Thymus (tissue), 11 donors: Measurements from ENCODE around the gene TM2D1. TPM values are rescaled to one million over a fixed set of nuclear protein-coding genes. Genes with fewer than 3 reads are reported as not detected.
"Not testable (repeated sequence)": the region's sequence is repeated elsewhere in the genome, so short reads cannot be mapped to it uniquely, and the experiment has no call there.

Source experiments
- DNase-seq, 9 donors: peaks; one replicate each; pipeline ENCODE4 v3.0.0-alpha.2; 2013; ENCODE audit warnings: low spot score in 9 of 9, low read depth in 6 of 9, missing footprints in 1 of 9
- H3K27ac ChIP-seq, 2 donors: one replicate each; pipeline ENCODE4 v1.5.1; 2013; ENCODE audit warnings: control low read depth in 1 of 2, low read depth in 1 of 2, low read length in 1 of 2, mild to moderate bottlenecking in 1 of 2, moderate library complexity in 1 of 2
- H3K27me3 ChIP-seq, 2 donors: one replicate each; pipeline ENCODE4 v1.5.1; 2013; ENCODE audit warnings: low read length in 1 of 2; ENCODE audit not compliant: control insufficient read depth in 2 of 2, insufficient read depth in 1 of 2
- H3K36me3 ChIP-seq, 2 donors: one replicate each; pipeline ENCODE4 v1.5.1; 2013; ENCODE audit warnings: low read length in 1 of 2, mild to moderate bottlenecking in 1 of 2, moderate library complexity in 1 of 2; ENCODE audit not compliant: control insufficient read depth in 2 of 2, insufficient read depth in 2 of 2
- H3K4me1 ChIP-seq, 2 donors: one replicate each; pipeline ENCODE4 v1.5.1; 2013; ENCODE audit warnings: low read length in 2 of 2; ENCODE audit not compliant: control insufficient read depth in 2 of 2, insufficient read depth in 2 of 2
- H3K4me3 ChIP-seq, 2 donors: one replicate each; pipeline ENCODE4 v1.5.1; 2013; ENCODE audit warnings: low read length in 2 of 2, control low read depth in 1 of 2, mild to moderate bottlenecking in 1 of 2
- H3K9me3 ChIP-seq, 2 donors: one replicate each; pipeline ENCODE4 v1.5.1; 2013; ENCODE audit warnings: low read length in 1 of 2, mild to moderate bottlenecking in 1 of 2; ENCODE audit not compliant: control insufficient read depth in 2 of 2, insufficient read depth in 1 of 2
- WGBS: extraction: QIAGEN DNeasy Blood & Tissue Kit; methylation state at CpG from one replicate; pipeline ENCODE4 v1.1.7; 2013; 5-methylcytosine and 5-hydroxymethylcytosine counted together
- polyA plus RNA-seq: library from polyadenylated mRNA; stranded (reverse); fragments of 200-250 nt; gene quantifications from one replicate; pipeline ENCODE4 v1.2.3, GENCODE V29; 2013
- total RNA-seq: library from RNA; stranded (reverse); fragments of 120-200 nt; gene quantifications from one replicate; pipeline ENCODE4 v1.2.4, GENCODE V29; 2013
- donor health status: healthy.

Gene TM2D1
- total and polyA plus RNA-seq, 2 donors = 33.6 to 46.0 TPM

GRCh38 chr1:61699911-61700851 is 24.8 kb downstream of the TM2D1 start:
- no peak overlapping the region for H3K4me3 ChIP-seq
- H3K9me3 ChIP-seq = no peaks in the 10 kb centered on the region
- no peak for DNase-seq
- H3K36me3 ChIP-seq = peaks cover 14 to 45% of the 10 kb centered on the region in 2 donors
- 98% methylated on average over 3 of the region's 3 CpGs for WGBS
- H3K27me3 ChIP-seq = no peaks in the 10 kb centered on the region
- H3K27ac ChIP-seq = no peak overlapping the region
- no peaks in the 10 kb centered on the region for H3K4me1 ChIP-seq

- WGBS = 99% methylated on average over 3 of the region's 3 CpGs
- Histone ChIP-seq H3K4me3 (no peak overlapping the region), H3K27me3 (no peaks in the 10 kb centered on the region), H3K27ac (no peak overlapping the region), H3K4me1 (no peaks in the 10 kb centered on the region), H3K36me3 (peaks cover 0 to 12% of the 10 kb centered on the region in 2 donors), H3K9me3 (no peaks in the 10 kb centered on the region)
- DNase-seq = no peak
These were observed 32.7 kb downstream of the TM2D1 start for GRCh38 chr1:61692155-61692800.

- Histone ChIP-seq H3K27ac (no peak overlapping the region), H3K9me3 (no peaks in the 10 kb centered on the region), H3K4me1 (no peaks in the 10 kb centered on the region), H3K4me3 (no peak overlapping the region), H3K36me3 (peaks cover 6 to 8% of the 10 kb centered on the region in 2 donors), H3K27me3 (no peaks in the 10 kb centered on the region)
- DNase-seq = no peak
- 98% methylated on average over 1 of the region's 1 CpG for WGBS
These were observed 37.0 kb downstream of the TM2D1 start for GRCh38 chr1:61687901-61688300.

- H3K27ac ChIP-seq = no peak overlapping the region
- H3K4me1 ChIP-seq = no peaks in the 10 kb centered on the region
- no peaks in the 10 kb centered on the region for H3K27me3 ChIP-seq
- 98% methylated on average over 3 of the region's 3 CpGs for WGBS
- no peak overlapping the region for H3K4me3 ChIP-seq
- no peak for DNase-seq
- H3K9me3 ChIP-seq = no peaks in the 10 kb centered on the region
- peaks cover 8 to 11% of the 10 kb centered on the region in 2 donors for H3K36me3 ChIP-seq
These were observed 42.0 kb downstream of the TM2D1 start for GRCh38 chr1:61682891-61683290.

GRCh38 chr1:61680500-61680899 is 44.4 kb downstream of the TM2D1 start:
- 64% methylated on average over 2 of the region's 2 CpGs for WGBS

GRCh38 chr1:61676881-61677280 is 48.1 kb downstream of the TM2D1 start:
- H3K9me3 ChIP-seq, H3K4me3 ChIP-seq, DNase-seq, H3K36me3 ChIP-seq, H3K27me3 ChIP-seq, H3K27ac ChIP-seq, H3K4me1 ChIP-seq: not testable (repeated sequence)
- WGBS = 93% methylated on average over 2 of the region's 2 CpGs

More at GRCh38 chr1:61680500-61680899, 44.4 kb downstream of the TM2D1 start:
- Histone ChIP-seq H3K4me1 (no peaks in the 10 kb centered on the region), H3K27ac (no peak overlapping the region), H3K9me3 (no peaks in the 10 kb centered on the region), H3K36me3 (peaks cover 4 to 8% of the 10 kb centered on the region in 2 donors), H3K27me3 (no peaks in the 10 kb centered on the region), H3K4me3 (no peak overlapping the region)
- DNase-seq = no peak

GRCh38 chr1:61674221-61674620 is 50.7 kb downstream of the TM2D1 start:
- H3K4me1 ChIP-seq = no peaks in the 10 kb centered on the region
- WGBS = 97% methylated on average over 3 of the region's 3 CpGs
- DNase-seq = no peak
- no peak overlapping the region for H3K27ac ChIP-seq
- H3K9me3 ChIP-seq = no peaks in the 10 kb centered on the region
- no peaks in the 10 kb centered on the region for H3K36me3 ChIP-seq
- no peak overlapping the region for H3K4me3 ChIP-seq
- H3K27me3 ChIP-seq = no peaks in the 10 kb centered on the region

- no peaks in the 10 kb centered on the region for H3K9me3 ChIP-seq
- DNase-seq = no peak
- no peaks in the 10 kb centered on the region for H3K27me3 ChIP-seq
- H3K27ac ChIP-seq = no peak overlapping the region
- H3K4me1 ChIP-seq = no peaks in the 10 kb centered on the region
- H3K36me3 ChIP-seq = no peaks in the 10 kb centered on the region
- H3K4me3 ChIP-seq = no peak overlapping the region
- 97% methylated on average over 4 of the region's 4 CpGs for WGBS
These were observed 52.6 kb downstream of the TM2D1 start for GRCh38 chr1:61672376-61672775.

GRCh38 chr1:61670445-61670844 is 54.5 kb downstream of the TM2D1 start:
- H3K4me1 ChIP-seq = no peaks in the 10 kb centered on the region
- 30% methylated on average over 2 of the region's 2 CpGs for WGBS
- no peak for DNase-seq

More at GRCh38 chr1:61670445-61670844, 54.5 kb downstream of the TM2D1 start:
- no peaks in the 10 kb centered on the region for H3K27me3 ChIP-seq
- H3K9me3 ChIP-seq = no peaks in the 10 kb centered on the region
- H3K4me3 ChIP-seq = no peak overlapping the region
- H3K27ac ChIP-seq = no peak overlapping the region
- no peaks in the 10 kb centered on the region for H3K36me3 ChIP-seq
